Tongue (tissue), 2 donors: ENCODE measurements around the gene SPATA20. TPM values are rescaled to one million over a fixed set of nuclear protein-coding genes. Genes with fewer than 3 reads are reported as not detected.

ENCODE experiments used
- DNase-seq: peaks from one replicate; pipeline ENCODE4 v3.0.0-alpha.2; 2015
- total RNA-seq: library from RNA; depleted of rRNA; stranded (reverse); fragments of >200 nt; gene quantifications from one replicate; pipeline ENCODE4 v1.2.3, GENCODE V29; 2014

The SPATA20 gene
- total RNA-seq, 1 donor from 2014 or later = 40.3 TPM

DNA sequence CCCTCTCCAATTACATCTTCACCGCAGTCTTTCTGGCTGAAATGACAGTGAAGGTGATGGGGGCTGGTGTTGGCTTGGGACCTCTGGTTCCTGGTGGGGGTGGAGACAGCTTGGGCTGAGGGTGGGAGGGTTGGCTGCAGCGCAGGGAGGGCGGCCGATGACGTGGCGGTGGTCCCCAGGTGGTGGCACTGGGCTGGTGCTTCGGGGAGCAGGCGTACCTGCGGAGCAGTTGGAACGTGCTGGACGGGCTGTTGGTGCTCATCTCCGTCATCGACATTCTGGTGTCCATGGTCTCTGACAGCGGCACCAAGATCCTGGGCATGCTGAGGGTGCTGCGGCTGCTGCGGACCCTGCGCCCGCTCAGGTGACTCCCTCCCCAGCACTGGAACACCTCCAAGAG is 55.9 kb downstream of the SPATA20 start:
- no peak for DNase-seq

DNA sequence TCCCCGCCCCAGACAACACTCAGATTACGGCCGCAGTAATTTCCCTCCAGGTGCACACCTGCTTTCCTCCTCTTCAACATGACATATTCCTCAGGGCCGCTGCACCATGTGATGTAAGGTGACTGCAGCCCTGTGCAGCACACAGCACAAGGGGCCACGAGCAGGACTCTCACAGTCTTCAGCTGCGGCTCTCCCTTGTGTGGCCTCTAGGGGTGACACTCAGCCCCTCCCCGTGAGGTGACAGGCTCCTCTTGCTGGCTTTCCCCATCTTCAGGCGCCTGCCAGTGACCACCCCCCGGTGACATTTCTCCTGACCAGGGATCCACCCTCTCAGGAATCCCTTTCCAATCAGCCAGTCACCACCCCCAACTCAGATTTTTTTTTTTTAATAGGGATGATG is 56.4 kb downstream of the SPATA20 start:
- no peak for DNase-seq

DNA sequence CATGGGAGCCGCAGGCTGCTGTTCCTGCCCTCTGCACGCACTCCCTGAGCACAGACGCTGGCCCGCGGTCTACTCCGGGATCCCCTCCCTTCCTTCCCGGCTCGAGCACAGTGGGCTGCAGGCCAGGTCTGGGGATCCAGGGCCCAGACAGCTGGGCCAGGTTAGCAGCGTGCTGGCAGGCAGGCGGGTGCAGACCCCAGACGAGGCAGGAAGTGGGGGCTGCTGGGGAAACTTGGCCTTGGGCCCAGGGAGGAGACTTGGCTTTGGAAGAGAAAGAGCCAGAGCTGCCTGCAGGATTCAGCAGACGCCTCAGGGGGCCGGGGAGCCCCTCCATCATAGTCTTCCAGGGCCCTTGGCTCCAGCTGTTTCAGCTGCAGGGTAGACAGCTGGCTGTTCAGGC is 57.5 kb downstream of the SPATA20 start:
- peak; percentile 99 for DNase-seq

DNA sequence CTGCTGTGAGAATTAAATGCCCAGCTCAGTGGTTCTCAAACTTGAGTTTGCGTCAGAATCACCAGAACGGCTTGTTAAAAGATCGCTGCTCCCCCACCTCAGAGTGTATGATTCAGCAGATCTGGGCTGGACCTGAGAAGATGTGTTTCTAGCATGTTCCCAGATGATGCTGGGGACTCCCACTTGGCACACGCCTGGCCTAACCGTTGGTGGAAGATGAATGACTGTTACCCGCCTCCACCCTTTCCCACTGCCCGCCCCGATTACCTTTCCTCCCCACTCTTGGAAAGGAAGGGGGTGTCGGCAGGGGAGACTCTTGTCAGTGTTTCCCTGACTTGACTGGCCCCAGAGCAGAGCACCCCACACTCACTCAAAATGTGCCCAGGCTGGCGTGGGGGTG is 58.5 kb downstream of the SPATA20 start:
- DNase-seq = no peak

Other genes starting within 250 kb of the SPATA20 start
- 29.0 TPM for gene XYLT2, start 201.0 kb upstream of the SPATA20 start, total RNA-seq
- gene MRPL27, start 174.0 kb upstream of the SPATA20 start, total RNA-seq = 32.2 TPM
- gene EME1, start 173.9 kb upstream of the SPATA20 start, total RNA-seq = 4.3 TPM
- gene LRRC59, start 149.7 kb upstream of the SPATA20 start, total RNA-seq = 55.5 TPM
- gene ACSF2, start 121.0 kb upstream of the SPATA20 start, total RNA-seq = 44.3 TPM
- not detected for gene CHAD, start 78.3 kb upstream of the SPATA20 start, total RNA-seq
- 33.5 TPM for gene RSAD1, start 68.3 kb upstream of the SPATA20 start, total RNA-seq
- 0.21 TPM for gene MYCBPAP, start 38.7 kb upstream of the SPATA20 start, total RNA-seq
- 7.5 TPM for gene EPN3, start 14.4 kb upstream of the SPATA20 start, total RNA-seq
- gene CACNA1G, start 13.5 kb downstream of the SPATA20 start, total RNA-seq = 10.4 TPM
- 5.6 TPM for gene ABCC3, start 87.7 kb downstream of the SPATA20 start, total RNA-seq
- 48.6 TPM for gene ANKRD40, start 160.7 kb downstream of the SPATA20 start, total RNA-seq
- gene LUC7L3, start 172.4 kb downstream of the SPATA20 start, total RNA-seq = 91.0 TPM
- not detected for gene ANKRD40CL, start 220.3 kb downstream of the SPATA20 start, total RNA-seq